ENCODE data around the gene SLC1A2.

SLC1A2 gene

DNA sequence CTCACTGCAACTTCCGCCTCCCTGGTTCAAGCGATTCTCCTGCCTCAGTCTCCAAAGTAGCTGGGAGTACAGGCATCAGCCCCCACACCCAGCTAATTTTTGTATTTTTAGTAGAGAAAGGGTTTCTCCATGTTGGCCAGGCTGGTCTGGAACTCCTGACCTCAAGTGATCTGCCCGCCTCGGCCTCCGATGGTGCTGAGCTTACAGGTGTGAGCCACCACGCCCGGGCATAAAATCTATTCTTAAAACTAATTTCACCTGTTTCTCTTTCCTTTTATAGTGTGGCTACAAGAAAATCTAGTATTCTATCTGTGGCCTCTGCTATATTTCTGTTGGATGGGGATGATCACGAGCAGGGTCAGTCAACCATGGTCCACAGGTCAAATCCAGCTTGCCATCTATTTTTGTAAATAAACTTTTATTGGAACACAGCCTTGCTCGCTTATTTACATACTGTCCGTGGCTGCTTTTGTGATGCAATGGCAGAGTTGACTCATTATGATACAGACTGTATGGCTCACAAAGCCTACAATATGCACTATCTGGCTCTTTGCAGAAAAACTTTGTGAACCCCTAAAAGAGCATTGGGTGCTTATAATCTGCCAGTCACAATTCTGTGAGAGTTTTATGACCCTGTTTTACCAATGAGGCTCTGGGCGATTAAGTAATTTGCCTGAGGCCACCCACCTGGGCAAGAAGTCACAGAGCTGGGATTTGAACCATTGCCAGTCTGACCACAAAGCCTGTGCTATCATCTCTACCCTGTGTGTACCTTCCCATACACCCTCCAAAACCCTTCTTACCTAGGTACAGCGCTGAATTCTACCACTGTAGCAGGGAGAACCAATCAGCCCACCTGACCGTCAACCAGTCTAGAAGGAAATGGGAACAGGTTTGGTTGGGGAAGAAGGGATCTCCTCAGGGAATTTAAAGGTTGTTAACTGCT, 28.3 kb downstream of the SLC1A2 start:
- Histone ChIP-seq H3K4me1 (ENCODE audit: control insufficient read depth, insufficient read depth, low read length) (0 out of 2 replicates have a peak, but pooled peaks cover 4% of the 10 kb centered on the region), H3K9ac (ENCODE audit: low read depth, low read length) (no peak overlapping the region), H3K4me3 (ENCODE audit: low read depth, low read length) (no peak overlapping the region), H3K27me3 (ENCODE audit: control insufficient read depth, insufficient read depth, low read length) (no peaks in the 10 kb centered on the region), H3K36me3 (ENCODE audit: control insufficient read depth, insufficient read depth, low read length) (no peaks in the 10 kb centered on the region), H3K27ac (ENCODE audit: low read depth, low read length) (no peak overlapping the region), H3K9me3 (ENCODE audit: control insufficient read depth, insufficient read depth, low read length) (no peaks in the 10 kb centered on the region)

DNA sequence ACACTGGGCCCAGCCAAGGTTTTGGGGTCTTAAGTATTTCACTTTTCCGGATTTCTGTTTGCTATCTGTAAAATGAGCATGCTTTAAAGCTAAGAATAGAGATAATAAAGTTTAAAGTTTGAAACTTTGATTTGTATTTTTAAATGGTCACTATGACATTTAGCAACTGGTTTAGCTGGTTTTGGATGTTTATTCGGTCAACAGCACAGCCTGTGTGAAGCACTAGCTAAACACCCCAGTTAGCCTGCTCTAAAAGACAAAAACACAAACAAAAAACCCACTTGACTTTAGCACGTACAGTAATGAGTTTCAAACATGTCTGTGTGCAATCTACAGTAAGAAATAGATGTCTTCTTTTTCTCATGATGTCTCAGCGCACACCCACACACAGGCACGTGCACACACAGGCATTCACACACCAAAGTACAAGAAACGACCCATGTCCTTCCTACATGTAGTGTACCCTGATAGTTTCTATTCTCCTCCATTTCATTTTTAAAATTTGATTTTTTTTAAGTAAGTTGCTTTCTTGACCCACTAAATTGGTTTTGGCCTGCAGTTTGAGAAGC, 29.4 kb downstream of the SLC1A2 start:
- Histone ChIP-seq H3K9me3 (ENCODE audit: control insufficient read depth, insufficient read depth, low read length) (no peaks in the 10 kb centered on the region), H3K27ac (ENCODE audit: low read depth, low read length) (no peak overlapping the region), H3K9ac (ENCODE audit: low read depth, low read length) (no peak overlapping the region), H3K27me3 (ENCODE audit: control insufficient read depth, insufficient read depth, low read length) (no peaks in the 10 kb centered on the region), H3K36me3 (ENCODE audit: control insufficient read depth, insufficient read depth, low read length) (no peaks in the 10 kb centered on the region), H3K4me1 (ENCODE audit: control insufficient read depth, insufficient read depth, low read length) (0 out of 2 replicates have a peak, but pooled peaks cover 4% of the 10 kb centered on the region), H3K4me3 (ENCODE audit: low read depth, low read length) (no peak overlapping the region)

DNA sequence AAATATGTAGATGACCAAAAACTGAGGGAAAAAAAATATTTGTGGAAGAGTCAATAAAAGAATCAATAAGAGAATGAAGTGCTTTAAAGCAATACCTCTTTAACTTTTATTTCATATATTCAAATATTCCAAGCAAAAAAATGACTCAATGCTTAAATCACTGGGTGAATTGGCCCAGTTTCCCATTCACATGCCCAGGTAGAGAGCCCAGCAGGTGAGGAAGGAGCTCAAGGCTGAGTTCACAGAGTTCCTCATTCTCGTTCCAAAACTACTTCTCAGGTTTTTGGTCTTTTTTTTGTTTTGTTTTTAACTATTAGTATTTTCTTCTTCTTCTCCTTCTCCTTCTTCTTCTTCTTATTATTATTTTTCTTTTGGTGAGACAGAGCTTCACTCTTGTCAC, 30.2 kb downstream of the SLC1A2 start:
- Histone ChIP-seq H3K27ac (ENCODE audit: low read depth, low read length) (no peak overlapping the region), H3K4me1 (ENCODE audit: control insufficient read depth, insufficient read depth, low read length) (0 out of 2 replicates have a peak, but pooled peaks cover 4% of the 10 kb centered on the region), H3K9me3 (ENCODE audit: control insufficient read depth, insufficient read depth, low read length) (no peaks in the 10 kb centered on the region)

DNA sequence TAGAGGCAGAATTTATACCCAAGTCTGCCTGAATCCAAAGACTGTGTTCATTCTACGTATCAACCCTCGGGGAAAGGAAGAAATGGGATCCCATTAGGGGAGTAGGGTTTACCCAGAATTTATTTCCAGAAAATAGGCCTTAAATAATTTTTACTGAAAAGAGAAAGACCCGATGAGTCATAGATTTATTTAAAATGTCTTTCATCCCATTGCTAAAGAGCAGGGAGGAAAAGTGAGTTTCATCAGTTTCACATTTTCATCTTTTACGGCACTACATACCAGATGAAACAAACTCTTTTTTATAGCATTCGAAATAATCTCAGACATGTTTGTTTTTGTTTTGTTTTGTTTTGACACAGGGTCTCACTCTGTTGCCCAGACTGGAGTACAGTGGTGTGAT, 31.3 kb downstream of the SLC1A2 start:
- H3K9ac ChIP-seq (ENCODE audit: low read depth, low read length), result no peak overlapping the region
- no peak overlapping the region for H3K27ac ChIP-seq (ENCODE audit: low read depth, low read length)
- no peaks in the 10 kb centered on the region; the same call in 1 of the 2 replicates for H3K27me3 ChIP-seq (ENCODE audit: control insufficient read depth, insufficient read depth, low read length)
- 0 out of 2 replicates have a peak, but pooled peaks cover 4% of the 10 kb centered on the region for H3K4me1 ChIP-seq (ENCODE audit: control insufficient read depth, insufficient read depth, low read length)
- no peaks in the 10 kb centered on the region for H3K36me3 ChIP-seq (ENCODE audit: control insufficient read depth, insufficient read depth, low read length)
- H3K4me3 ChIP-seq (ENCODE audit: low read depth, low read length), result no peak overlapping the region
- H3K9me3 ChIP-seq (ENCODE audit: control insufficient read depth, insufficient read depth, low read length), result no peaks in the 10 kb centered on the region

More for the DNA sequence above, 30.2 kb downstream of the SLC1A2 start:
- Histone ChIP-seq H3K9ac (ENCODE audit: low read depth, low read length) (no peak overlapping the region), H3K4me3 (ENCODE audit: low read depth, low read length) (no peak overlapping the region), H3K36me3 (ENCODE audit: control insufficient read depth, insufficient read depth, low read length) (no peaks in the 10 kb centered on the region), H3K27me3 (ENCODE audit: control insufficient read depth, insufficient read depth, low read length) (no peaks in the 10 kb centered on the region)

DNA sequence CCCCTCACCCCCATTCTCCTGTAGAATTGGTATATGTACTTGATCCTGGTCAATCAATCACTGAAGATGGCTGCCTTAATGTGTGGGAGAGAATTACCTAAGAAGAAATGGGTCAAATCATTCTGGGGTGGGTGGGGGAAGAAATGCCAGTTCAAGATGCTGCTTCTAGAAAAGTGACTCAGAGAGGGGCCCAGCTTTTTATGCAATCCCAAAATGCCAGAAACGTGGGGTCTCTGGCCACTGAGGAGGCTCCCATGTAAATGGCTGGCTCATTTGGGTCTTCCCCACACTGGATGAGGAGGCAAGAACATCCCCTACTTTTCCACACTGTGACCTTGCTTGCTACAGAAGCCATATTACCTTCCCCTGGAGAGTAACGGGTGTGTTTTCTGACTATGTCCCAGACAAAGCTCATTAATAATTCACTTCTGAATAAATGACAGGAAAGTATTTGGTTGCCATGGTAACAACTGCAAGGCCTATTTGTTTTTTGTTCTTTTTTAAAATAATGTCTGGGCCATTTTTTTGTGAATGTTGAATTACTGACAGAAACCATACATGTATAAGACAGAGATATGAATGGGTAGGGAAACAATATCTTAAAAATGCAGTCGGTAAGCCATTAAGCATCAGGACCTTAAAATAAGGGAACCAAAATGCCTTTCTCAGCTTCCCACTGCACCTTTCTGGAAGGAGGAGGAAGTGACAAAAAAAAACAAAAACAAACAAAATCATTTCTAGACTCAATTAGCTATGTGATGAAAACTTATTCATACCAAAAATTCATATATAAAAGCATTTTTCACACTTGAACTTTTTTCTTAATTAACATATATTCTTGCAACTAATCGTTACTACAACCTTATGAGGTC, 32.0 kb downstream of the SLC1A2 start:
- no peak overlapping the region for H3K4me3 ChIP-seq (ENCODE audit: low read depth, low read length)
- no peaks in the 10 kb centered on the region for H3K9me3 ChIP-seq (ENCODE audit: control insufficient read depth, insufficient read depth, low read length)
- no peak overlapping the region for H3K27ac ChIP-seq (ENCODE audit: low read depth, low read length)
- H3K4me1 ChIP-seq (ENCODE audit: control insufficient read depth, insufficient read depth, low read length), result 0 out of 2 replicates have a peak, but pooled peaks cover 4% of the 10 kb centered on the region
- H3K9ac ChIP-seq (ENCODE audit: low read depth, low read length), result no peak overlapping the region
- H3K36me3 ChIP-seq (ENCODE audit: control insufficient read depth, insufficient read depth, low read length), result no peaks in the 10 kb centered on the region
- no peaks in the 10 kb centered on the region; the same call in 1 of the 2 replicates for H3K27me3 ChIP-seq (ENCODE audit: control insufficient read depth, insufficient read depth, low read length)

DNA sequence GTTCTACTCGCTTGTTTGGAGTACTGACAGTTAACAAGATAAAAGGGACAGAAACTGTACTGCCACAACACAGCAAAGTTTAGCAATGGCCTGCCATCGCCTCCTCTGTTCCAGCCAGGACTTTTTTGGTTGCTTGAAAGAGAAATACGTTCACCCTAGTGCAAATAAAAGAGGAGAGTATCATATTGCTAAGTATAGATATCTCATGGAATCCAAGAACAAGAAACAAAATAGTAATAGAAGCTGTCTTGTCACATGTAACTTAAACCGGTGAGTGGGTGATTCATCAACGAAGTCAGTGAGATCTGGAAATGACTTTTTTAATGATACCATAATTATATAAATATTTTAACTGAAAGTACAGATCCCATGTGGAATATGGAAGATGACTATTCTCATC, 35.4 kb downstream of the SLC1A2 start:
- no peaks in the 10 kb centered on the region for H3K9me3 ChIP-seq (ENCODE audit: control insufficient read depth, insufficient read depth, low read length)
- no peak overlapping the region for H3K4me3 ChIP-seq (ENCODE audit: low read depth, low read length)
- H3K27ac ChIP-seq (ENCODE audit: low read depth, low read length), result no peak overlapping the region
- H3K27me3 ChIP-seq (ENCODE audit: control insufficient read depth, insufficient read depth, low read length), result no peaks in the 10 kb centered on the region; the same call in 1 of the 2 replicates
- no peaks in the 10 kb centered on the region for H3K36me3 ChIP-seq (ENCODE audit: control insufficient read depth, insufficient read depth, low read length)
- no peaks in the 10 kb centered on the region for H3K4me1 ChIP-seq (ENCODE audit: control insufficient read depth, insufficient read depth, low read length)
- no peak overlapping the region for H3K9ac ChIP-seq (ENCODE audit: low read depth, low read length)

DNA sequence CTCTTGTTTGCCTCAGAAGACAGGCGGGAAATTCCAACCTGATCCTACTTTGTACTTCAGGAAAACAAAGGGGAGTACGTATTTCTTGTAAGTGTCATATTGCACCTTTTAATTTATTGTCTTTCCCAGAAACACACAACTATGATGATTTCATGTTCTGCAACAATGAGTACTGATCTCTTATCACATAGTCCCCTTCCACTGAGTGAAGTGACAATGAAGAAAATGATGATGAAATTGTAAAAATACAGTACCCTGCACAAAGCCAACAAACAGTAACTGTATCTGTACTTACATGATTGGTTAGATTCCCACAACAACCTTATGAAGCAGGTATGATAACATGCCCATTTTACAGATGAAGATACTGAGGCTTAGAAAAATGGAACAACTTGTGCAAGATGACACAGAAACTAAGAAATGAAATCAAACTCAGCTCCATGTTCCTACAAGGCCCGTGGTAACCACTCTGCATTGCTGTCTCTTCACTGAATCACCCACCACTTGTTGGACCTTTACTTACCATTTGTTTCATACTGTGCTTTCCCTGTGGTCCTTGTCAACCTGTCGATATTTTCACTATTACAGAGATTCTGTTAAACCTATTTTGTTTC, 37.5 kb downstream of the SLC1A2 start:
- H3K4me3 ChIP-seq (ENCODE audit: low read depth, low read length), result no peak overlapping the region
- H3K9me3 ChIP-seq (ENCODE audit: control insufficient read depth, insufficient read depth, low read length), result no peaks in the 10 kb centered on the region
- H3K36me3 ChIP-seq (ENCODE audit: control insufficient read depth, insufficient read depth, low read length), result no peaks in the 10 kb centered on the region
- H3K9ac ChIP-seq (ENCODE audit: low read depth, low read length), result no peak overlapping the region
- H3K4me1 ChIP-seq (ENCODE audit: control insufficient read depth, insufficient read depth, low read length), result no peaks in the 10 kb centered on the region
- H3K27ac ChIP-seq (ENCODE audit: low read depth, low read length), result no peak overlapping the region
- H3K27me3 ChIP-seq (ENCODE audit: control insufficient read depth, insufficient read depth, low read length), result no peaks in the 10 kb centered on the region; the same call in 1 of the 2 replicates

DNA sequence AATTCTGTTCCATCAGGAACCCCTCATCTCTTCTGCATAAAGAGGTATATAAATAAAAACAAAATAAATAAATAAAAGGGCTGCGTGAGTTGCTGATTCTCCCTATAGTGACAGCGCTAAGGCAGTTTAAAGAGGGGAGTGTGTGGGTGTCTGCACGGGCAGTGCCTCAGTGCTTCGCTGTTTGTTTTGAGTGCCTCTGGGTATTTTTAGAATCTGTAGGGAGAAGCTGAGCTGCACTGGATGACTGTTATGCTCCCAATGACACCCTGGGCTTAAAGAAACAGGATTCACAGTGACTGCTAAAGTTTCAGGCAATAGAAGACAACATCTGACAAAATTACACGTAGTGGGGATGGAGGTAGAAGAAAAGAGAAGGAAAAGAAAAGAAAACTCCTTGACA, 38.8 kb downstream of the SLC1A2 start:
- Histone ChIP-seq H3K27ac (ENCODE audit: low read depth, low read length) (no peak overlapping the region), H3K27me3 (ENCODE audit: control insufficient read depth, insufficient read depth, low read length) (no peaks in the 10 kb centered on the region; the same call in 1 of the 2 replicates), H3K4me3 (ENCODE audit: low read depth, low read length) (no peak overlapping the region)

DNA sequence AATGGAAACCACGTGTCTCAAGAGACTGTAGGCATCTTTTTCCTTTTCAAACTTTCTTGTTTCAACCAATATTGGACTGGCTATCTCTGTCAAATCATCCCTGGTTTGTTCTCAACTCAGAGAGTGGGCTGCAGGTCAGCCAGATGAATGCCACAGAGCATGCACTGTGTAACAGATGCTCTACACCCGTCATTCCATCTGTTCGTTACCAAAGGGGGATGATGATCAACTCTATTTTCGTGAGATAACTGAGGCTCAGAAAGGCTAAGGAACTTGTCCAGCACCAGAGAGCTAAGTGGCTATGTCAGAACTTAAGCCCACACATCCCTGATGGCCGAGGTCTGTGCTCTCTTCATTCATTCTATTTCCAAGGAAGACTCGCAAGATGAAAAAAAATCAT, 42.1 kb downstream of the SLC1A2 start:
- H3K9me3 ChIP-seq (ENCODE audit: control insufficient read depth, insufficient read depth, low read length), result no peaks in the 10 kb centered on the region
- no peaks in the 10 kb centered on the region for H3K36me3 ChIP-seq (ENCODE audit: control insufficient read depth, insufficient read depth, low read length)
- no peaks in the 10 kb centered on the region for H3K4me1 ChIP-seq (ENCODE audit: control insufficient read depth, insufficient read depth, low read length)
- H3K27ac ChIP-seq (ENCODE audit: low read depth, low read length), result no peak overlapping the region
- H3K27me3 ChIP-seq (ENCODE audit: control insufficient read depth, insufficient read depth, low read length), result no peaks in the 10 kb centered on the region
- no peak overlapping the region for H3K9ac ChIP-seq (ENCODE audit: low read depth, low read length)
- H3K4me3 ChIP-seq (ENCODE audit: low read depth, low read length), result no peak overlapping the region

More for the DNA sequence above, 38.8 kb downstream of the SLC1A2 start:
- H3K9ac ChIP-seq (ENCODE audit: low read depth, low read length), result no peak overlapping the region
- no peaks in the 10 kb centered on the region for H3K36me3 ChIP-seq (ENCODE audit: control insufficient read depth, insufficient read depth, low read length)
- no peaks in the 10 kb centered on the region for H3K9me3 ChIP-seq (ENCODE audit: control insufficient read depth, insufficient read depth, low read length)
- no peaks in the 10 kb centered on the region for H3K4me1 ChIP-seq (ENCODE audit: control insufficient read depth, insufficient read depth, low read length)

DNA sequence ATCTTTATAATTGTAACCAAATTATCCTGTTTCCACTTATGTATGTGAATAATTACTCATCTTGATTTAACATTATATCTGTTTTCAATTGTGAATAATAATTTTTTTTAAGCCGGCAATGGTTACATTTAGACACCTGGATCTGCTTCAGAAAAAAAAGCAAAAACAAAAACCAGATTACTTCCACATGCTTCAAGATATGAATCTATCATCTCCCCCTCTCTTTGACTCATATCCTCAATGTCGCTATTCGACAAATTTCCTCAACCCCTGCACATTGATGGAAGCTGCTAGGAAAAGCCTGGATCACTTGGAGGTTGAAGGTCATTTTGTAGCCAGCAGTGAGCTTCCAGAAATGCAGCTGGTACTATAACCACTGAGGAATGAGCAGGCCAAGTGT, 42.7 kb downstream of the SLC1A2 start:
- H3K36me3 ChIP-seq (ENCODE audit: control insufficient read depth, insufficient read depth, low read length), result no peaks in the 10 kb centered on the region
- H3K9ac ChIP-seq (ENCODE audit: low read depth, low read length), result no peak overlapping the region
- H3K9me3 ChIP-seq (ENCODE audit: control insufficient read depth, insufficient read depth, low read length), result no peaks in the 10 kb centered on the region
- no peaks in the 10 kb centered on the region for H3K27me3 ChIP-seq (ENCODE audit: control insufficient read depth, insufficient read depth, low read length)
- no peak overlapping the region for H3K4me3 ChIP-seq (ENCODE audit: low read depth, low read length)
- H3K27ac ChIP-seq (ENCODE audit: low read depth, low read length), result no peak overlapping the region
- H3K4me1 ChIP-seq (ENCODE audit: control insufficient read depth, insufficient read depth, low read length), result no peaks in the 10 kb centered on the region
